Measurements from ENCODE around the gene EOGT.

The EOGT gene

DNA sequence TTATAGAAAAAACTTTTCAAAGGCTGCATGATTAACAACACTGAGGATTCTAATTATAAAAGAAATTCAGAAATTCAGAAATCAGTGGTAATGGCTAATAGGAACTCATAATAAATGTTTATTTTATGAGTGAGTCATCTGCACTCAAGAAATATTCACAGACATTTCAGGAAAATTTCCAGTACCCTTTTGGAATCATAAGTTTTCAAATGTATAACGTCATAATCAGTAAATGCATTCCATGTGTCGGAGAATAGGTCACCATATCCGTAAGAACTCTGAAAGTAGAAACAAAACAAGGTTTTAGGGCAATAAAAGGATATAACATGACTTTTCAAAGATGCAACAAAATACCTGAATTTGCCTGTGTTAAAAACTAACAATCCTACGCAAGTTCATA lies 24.7 kb downstream of the EOGT start:
- ATAC-seq (no peak), DNase-seq (no peak)
- peaks cover 0 to 14% of the 10 kb centered on the region in 2 donors for H3K9me3 Mint-ChIP-seq
- no peaks in the 10 kb centered on the region for H3K27me3 Mint-ChIP-seq
- H3K4me1 Mint-ChIP-seq: no peaks in the 10 kb centered on the region
- H3K27ac Mint-ChIP-seq: no peak overlapping the region
- no peak overlapping the region for H3K4me3 Mint-ChIP-seq

DNA sequence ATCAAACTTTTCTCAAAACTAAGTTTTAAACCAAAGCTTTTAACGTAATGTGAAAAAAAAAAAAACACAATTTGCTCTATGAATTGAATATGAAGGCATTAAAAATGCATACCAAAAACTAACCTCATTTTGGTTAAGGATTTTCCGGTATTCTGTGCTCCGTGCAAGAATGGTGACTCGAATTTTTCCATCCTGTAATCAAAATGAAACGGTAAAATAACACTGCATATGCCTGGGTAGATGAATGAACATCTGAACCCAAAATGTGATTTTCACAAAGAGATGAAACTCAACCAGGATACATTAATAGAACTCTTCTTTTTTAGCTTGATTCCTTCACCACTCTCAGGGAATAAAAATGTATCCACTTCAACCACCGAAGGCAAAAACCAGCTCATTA lies 26.2 kb downstream of the EOGT start:
- ATAC-seq (no peak), DNase-seq (no peak)
- Mint-ChIP-seq H3K27me3 (no peaks in the 10 kb centered on the region), H3K4me1 (no peaks in the 10 kb centered on the region), H3K4me3 (no peak overlapping the region), H3K27ac (no peak overlapping the region), H3K9me3 (peaks cover 0 to 1% of the 10 kb centered on the region in 2 donors)

DNA sequence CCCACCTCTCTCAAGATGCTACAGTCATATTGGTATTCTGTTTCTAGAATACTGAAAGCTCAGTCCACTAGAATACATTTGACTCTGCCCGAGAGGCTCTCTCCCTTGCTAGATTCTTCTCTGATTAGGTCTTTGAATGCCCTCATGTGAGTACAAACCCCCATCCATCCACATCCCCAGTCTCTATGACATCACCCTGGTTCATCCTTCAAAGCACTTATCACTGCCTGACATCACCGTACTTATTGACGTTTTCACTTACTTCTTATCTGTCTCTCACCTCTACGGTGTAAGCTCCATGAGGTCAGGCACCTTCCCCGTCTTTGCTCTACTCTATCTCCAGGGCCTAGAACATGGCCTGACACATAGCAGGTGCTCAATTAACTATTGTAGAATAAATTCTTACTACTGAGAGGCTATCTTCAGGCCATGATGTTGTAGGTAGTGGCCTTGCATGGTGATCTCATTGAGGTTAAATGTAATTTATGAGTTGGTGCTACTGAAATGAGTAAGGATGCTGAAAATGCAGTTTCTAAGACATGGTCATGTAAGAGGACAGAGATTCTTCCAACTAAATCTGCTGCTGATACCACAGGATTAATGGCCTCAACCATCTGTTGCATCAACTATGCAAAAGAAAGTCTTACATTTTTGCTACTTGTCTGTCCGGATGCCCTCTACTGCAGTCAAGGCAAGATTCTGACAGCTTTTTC lies 26.8 kb downstream of the EOGT start:
- Mint-ChIP-seq H3K27ac (no peak overlapping the region), H3K4me3 (no peak overlapping the region), H3K27me3 (no peaks in the 10 kb centered on the region), H3K9me3 (no peaks in the 10 kb centered on the region), H3K4me1 (no peaks in the 10 kb centered on the region)
- DNase-seq: no peak
- ATAC-seq: peak; percentile 20

- Mint-ChIP-seq H3K27me3 (no peaks in the 10 kb centered on the region), H3K4me1 (no peaks in the 10 kb centered on the region), H3K9me3 (no peaks in the 10 kb centered on the region), H3K27ac (no peak overlapping the region), H3K4me3 (no peak overlapping the region)
- DNase-seq (no peak), ATAC-seq (no peak)
Observed at GRCh38 chr3:68985146-68985790, 28.2 kb downstream of the EOGT start.

- no peaks in the 10 kb centered on the region for H3K4me1 Mint-ChIP-seq
- no peaks in the 10 kb centered on the region for H3K9me3 Mint-ChIP-seq
Observed at GRCh38 chr3:68984011-68984530, 29.4 kb downstream of the EOGT start.

GRCh38 chr3:68977486-68978167 lies 35.9 kb downstream of the EOGT start:
- DNase-seq: no peak

More at GRCh38 chr3:68984011-68984530, 29.4 kb downstream of the EOGT start:
- no peak for ATAC-seq
- peak overlapping the region in 1 of 2 donors; percentile 91 for H3K27ac Mint-ChIP-seq
- no peak overlapping the region for H3K4me3 Mint-ChIP-seq
- DNase-seq: no peak
- no peaks in the 10 kb centered on the region for H3K27me3 Mint-ChIP-seq

GRCh38 chr3:68974711-68975110 lies 38.8 kb downstream of the EOGT start:
- ATAC-seq (no peak), DNase-seq (no peak)
- H3K27ac Mint-ChIP-seq: no peak overlapping the region
- no peak overlapping the region for H3K4me3 Mint-ChIP-seq
- H3K9me3 Mint-ChIP-seq: no peaks in the 10 kb centered on the region
- H3K27me3 Mint-ChIP-seq: no peaks in the 10 kb centered on the region
- no peaks in the 10 kb centered on the region for H3K4me1 Mint-ChIP-seq

More at GRCh38 chr3:68977486-68978167, 35.9 kb downstream of the EOGT start:
- no peak overlapping the region for H3K4me3 Mint-ChIP-seq
- H3K27ac Mint-ChIP-seq: peak overlapping the region in 1 of 2 donors; percentile 13
- H3K4me1 Mint-ChIP-seq: no peaks in the 10 kb centered on the region
- ATAC-seq: no peak
- no peaks in the 10 kb centered on the region for H3K9me3 Mint-ChIP-seq
- H3K27me3 Mint-ChIP-seq: no peaks in the 10 kb centered on the region

- H3K27ac Mint-ChIP-seq: no peak overlapping the region
- H3K4me1 Mint-ChIP-seq: no peaks in the 10 kb centered on the region
- DNase-seq: no peak
- no peak for ATAC-seq
- H3K9me3 Mint-ChIP-seq: no peaks in the 10 kb centered on the region
- H3K27me3 Mint-ChIP-seq: no peaks in the 10 kb centered on the region
- H3K4me3 Mint-ChIP-seq: no peak overlapping the region
Observed at GRCh38 chr3:68973639-68974038, 39.8 kb downstream of the EOGT start.

GRCh38 chr3:68972358-68972979 lies 41.0 kb downstream of the EOGT start:
- DNase-seq (peak; percentile 45 to 57), ATAC-seq (peak; percentile 84)
- Mint-ChIP-seq H3K4me1 (no peaks in the 10 kb centered on the region), H3K9me3 (no peaks in the 10 kb centered on the region), H3K27ac (no peak overlapping the region), H3K27me3 (no peaks in the 10 kb centered on the region), H3K4me3 (no peak overlapping the region)

DNA sequence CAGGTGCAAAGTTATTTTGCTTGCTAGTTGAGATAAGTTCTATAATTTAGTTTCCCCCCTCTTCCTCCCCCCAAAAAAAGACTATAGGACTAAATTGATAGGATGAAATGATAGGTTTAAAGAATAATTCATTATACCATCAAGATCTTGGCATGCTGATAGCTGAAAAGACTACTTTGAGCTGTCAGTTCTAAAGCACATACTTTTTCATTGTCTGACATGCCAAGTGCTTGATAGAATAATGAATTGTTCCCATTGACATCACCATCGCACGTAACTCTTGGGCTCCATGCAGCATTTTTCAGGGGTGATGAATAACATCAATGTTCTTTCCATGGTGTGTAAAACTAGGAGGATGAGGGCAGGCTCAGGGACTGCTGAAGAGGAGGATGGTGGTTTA lies 48.8 kb downstream of the EOGT start:
- no peak overlapping the region for H3K4me3 Mint-ChIP-seq
- H3K27ac Mint-ChIP-seq: no peak overlapping the region
- DNase-seq: no peak
- H3K9me3 Mint-ChIP-seq: no peaks in the 10 kb centered on the region
- no peaks in the 10 kb centered on the region for H3K27me3 Mint-ChIP-seq
- H3K4me1 Mint-ChIP-seq: no peaks in the 10 kb centered on the region
- ATAC-seq: no peak

DNA sequence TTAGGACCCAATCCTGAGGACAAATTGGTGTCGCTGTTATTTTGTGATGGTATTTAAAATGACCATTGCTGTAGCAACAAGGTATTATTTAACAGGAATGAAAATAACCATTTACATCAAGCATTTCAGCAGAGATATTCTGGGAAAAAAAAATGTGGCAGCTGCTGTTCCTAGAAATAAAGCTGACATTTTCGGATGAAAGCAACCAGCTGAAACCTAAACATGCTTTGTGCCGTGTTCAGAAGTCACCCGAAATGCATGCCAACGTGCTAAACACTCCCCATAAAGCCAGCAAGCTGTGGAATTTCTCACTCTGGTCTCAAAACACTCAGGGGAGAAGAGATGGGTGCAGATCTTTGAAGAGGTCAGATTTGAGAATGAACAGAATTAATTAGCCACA lies 49.6 kb downstream of the EOGT start:
- DNase-seq (no peak), ATAC-seq (no peak)
- no peaks in the 10 kb centered on the region for H3K4me1 Mint-ChIP-seq
- no peaks in the 10 kb centered on the region for H3K9me3 Mint-ChIP-seq
- peaks cover 6% of the 10 kb centered on the region for H3K27me3 Mint-ChIP-seq
- no peak overlapping the region for H3K27ac Mint-ChIP-seq
- no peak overlapping the region for H3K4me3 Mint-ChIP-seq

DNA sequence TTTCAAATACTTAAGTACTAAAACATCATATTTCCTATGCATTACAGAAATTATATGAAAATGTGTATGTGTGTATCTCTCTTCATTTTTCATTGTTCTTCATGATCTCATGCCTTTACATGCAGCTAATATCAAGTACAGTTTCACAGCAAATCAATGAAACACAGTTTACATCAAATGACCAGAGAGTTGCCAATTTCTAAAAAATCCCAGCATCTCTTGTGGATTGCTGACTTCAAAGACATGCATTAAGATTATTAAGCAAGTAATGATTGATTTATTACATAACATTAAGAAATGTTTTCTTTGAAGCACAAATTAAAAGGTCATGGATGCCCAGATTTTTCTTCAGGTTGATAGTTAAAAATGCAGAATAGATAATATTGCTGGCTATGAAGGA lies 50.1 kb downstream of the EOGT start:
- Mint-ChIP-seq H3K27ac (no peak overlapping the region), H3K27me3 (peaks cover 9% of the 10 kb centered on the region), H3K4me1 (no peaks in the 10 kb centered on the region), H3K4me3 (no peak overlapping the region), H3K9me3 (no peaks in the 10 kb centered on the region)
- no peak for ATAC-seq
- DNase-seq: no peak

DNA sequence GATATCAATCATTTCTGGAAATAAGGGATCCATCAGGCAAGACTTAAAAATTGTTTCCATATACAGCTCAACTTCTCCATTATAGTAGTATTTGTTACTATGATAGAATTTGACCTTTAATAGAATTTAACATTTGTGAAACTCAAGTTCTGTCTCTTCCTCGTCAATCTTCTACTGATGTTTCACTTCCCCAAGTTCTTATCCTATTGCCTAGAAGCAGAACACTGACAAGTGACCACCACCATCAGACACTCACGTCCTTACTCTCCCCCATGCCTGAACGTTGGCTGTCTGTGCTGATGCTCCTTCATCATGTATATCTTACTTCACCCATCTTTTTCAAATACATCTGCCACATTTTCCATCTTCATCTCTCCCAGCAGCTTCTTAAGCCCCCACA lies 54.6 kb downstream of the EOGT start:
- no peak for ATAC-seq
- Mint-ChIP-seq H3K4me1 (no peaks in the 10 kb centered on the region), H3K27me3 (peaks cover 28% of the 10 kb centered on the region)

GRCh38 chr3:68957895-68958294 lies 55.6 kb downstream of the EOGT start:
- DNase-seq (no peak), ATAC-seq (no peak)
- H3K9me3 Mint-ChIP-seq: no peaks in the 10 kb centered on the region
- no peaks in the 10 kb centered on the region for H3K4me1 Mint-ChIP-seq
- no peak overlapping the region for H3K27ac Mint-ChIP-seq
- peaks cover 35% of the 10 kb centered on the region for H3K27me3 Mint-ChIP-seq
- no peak overlapping the region for H3K4me3 Mint-ChIP-seq

More for the DNA sequence above, 54.6 kb downstream of the EOGT start:
- Mint-ChIP-seq H3K4me3 (no peak overlapping the region), H3K27ac (peak overlapping the region in 1 of 2 donors; percentile 0), H3K9me3 (no peaks in the 10 kb centered on the region)
- DNase-seq: no peak

DNA sequence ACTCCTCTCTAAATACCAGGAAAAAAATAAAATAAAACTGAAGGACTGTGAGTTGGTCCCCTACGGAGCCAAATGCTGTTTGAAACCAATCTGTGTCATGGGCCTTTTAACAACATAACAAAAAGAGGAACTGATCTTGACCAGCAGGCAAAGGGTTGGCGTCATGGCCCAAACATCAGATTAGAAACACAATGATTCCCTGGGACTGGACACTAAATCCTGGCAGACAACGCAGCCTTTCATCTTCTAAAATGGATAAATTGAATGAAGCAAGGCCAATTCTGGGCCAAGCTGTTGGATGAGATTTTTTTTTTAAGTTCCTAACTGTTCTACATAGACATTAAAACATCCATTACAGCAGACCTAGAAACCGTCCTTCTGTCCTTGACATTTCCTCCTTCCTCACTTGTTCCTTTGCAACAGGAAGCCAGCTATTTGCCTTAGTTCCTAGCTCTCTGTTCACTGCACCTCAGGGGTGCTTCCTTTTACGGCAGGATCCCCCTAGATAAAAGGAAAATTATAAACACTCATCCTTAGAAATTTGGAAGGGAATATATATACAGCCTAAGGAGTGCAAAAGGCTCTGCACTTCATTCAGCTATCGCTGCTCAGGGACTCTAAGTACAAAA lies 59.6 kb downstream of the EOGT start:
- Mint-ChIP-seq H3K9me3 (no peaks in the 10 kb centered on the region), H3K27ac (no peak overlapping the region), H3K4me1 (no peaks in the 10 kb centered on the region), H3K27me3 (peaks cover 30% of the 10 kb centered on the region), H3K4me3 (no peak overlapping the region)
- no peak for ATAC-seq
- no peak for DNase-seq
